ENCODE data around the gene LATS2. TPM values are rescaled to one million over a fixed set of nuclear protein-coding genes. Genes with fewer than 3 reads are reported as not detected.

The LATS2 gene
- total and polyA plus RNA-seq, 7 experiments from 2014 or later = 1.3 to 11.9 (median 2.3) TPM; not detected in 2

- H3K4me1 Mint-ChIP-seq = no peaks in the 10 kb centered on the region
- no peaks in the 10 kb centered on the region for H3K36me3 ChIP-seq (ENCODE audit: control insufficient read depth in 2 of 3, insufficient read depth in 3 of 3, low read length in 3 of 3)
- H3K27ac ChIP-seq (ENCODE audit: low read depth, low read length) = no peak overlapping the region
- CTCF ChIA-PET = no interaction called here
- H3K27ac Mint-ChIP-seq = no peak overlapping the region
- DNase-seq = no peak
- no peaks in the 10 kb centered on the region for H3K36me3 Mint-ChIP-seq
- H3K27me3 ChIP-seq (ENCODE audit: control insufficient read depth in 2 of 2, insufficient read depth in 2 of 2, low read length in 2 of 2) = no peaks in the 10 kb centered on the region
- ATAC-seq = no peak
- intact Hi-C loops (cut with micrococcal nuclease) = no loop called here
- H3K9me3 ChIP-seq (ENCODE audit: control insufficient read depth in 2 of 3, low read length in 3 of 3) = no peaks in the 10 kb centered on the region
- H3K4me3 Mint-ChIP-seq = no peak overlapping the region
- H3K4me1 ChIP-seq (ENCODE audit: control insufficient read depth in 2 of 2, insufficient read depth in 2 of 2, low read length in 2 of 2) = no peaks in the 10 kb centered on the region
- no peak overlapping the region for H3K4me3 ChIP-seq (ENCODE audit: low read length)
- H3K27me3 Mint-ChIP-seq = peaks cover 0 to 5% (median 4%) of the 10 kb centered on the region in 5 donors
- peaks cover 0 to 2% (median 0%) of the 10 kb centered on the region in 11 donors for H3K9me3 Mint-ChIP-seq
- POLR2A ChIA-PET = interaction anchor here (0.7 kb wide), 1 partner anchor 183 kb away, joined by 3 read pairs; no protein-coding TSS in a partner anchor
These were observed 38.8 kb upstream of the LATS2 start for GRCh38 chr13:21100211-21100610.

- no peaks in the 10 kb centered on the region for H3K4me1 Mint-ChIP-seq
- ChIA-PET POLR2A (interaction anchor here (1.2 kb wide), 1 partner anchor 9 kb away, joined by 3 read pairs; no protein-coding TSS in a partner anchor), CTCF (interaction anchor here (0.6 kb wide), 1 partner anchor 13 kb away, joined by 3 read pairs; no protein-coding TSS in a partner anchor)
These were observed 33.9 kb upstream of the LATS2 start for GRCh38 chr13:21095311-21095710.

GRCh38 chr13:21089830-21090229, 28.4 kb upstream of the LATS2 start:
- peaks cover 0 to 19% (median 0%) of the 10 kb centered on the region in 5 donors for H3K27me3 Mint-ChIP-seq
- ChIA-PET CTCF (no interaction called here), POLR2A (no interaction called here)
- H3K4me3 ChIP-seq (ENCODE audit: low read length) = no peak overlapping the region
- no peaks in the 10 kb centered on the region for H3K36me3 Mint-ChIP-seq
- no peak overlapping the region for H3K27ac ChIP-seq (ENCODE audit: low read depth, low read length)
- intact Hi-C loops (cut with micrococcal nuclease) = no loop called here
- H3K9me3 ChIP-seq (ENCODE audit: control insufficient read depth in 2 of 3, low read length in 3 of 3) = no peaks in the 10 kb centered on the region
- H3K27me3 ChIP-seq (ENCODE audit: control insufficient read depth in 2 of 2, insufficient read depth in 2 of 2, low read length in 2 of 2) = no peaks in the 10 kb centered on the region
- H3K27ac Mint-ChIP-seq = no peak overlapping the region
- H3K36me3 ChIP-seq (ENCODE audit: control insufficient read depth in 2 of 3, insufficient read depth in 3 of 3, low read length in 3 of 3) = no peaks in the 10 kb centered on the region
- no peak for ATAC-seq
- no peaks in the 10 kb centered on the region for H3K9me3 Mint-ChIP-seq
- no peak overlapping the region for H3K4me3 Mint-ChIP-seq
- H3K4me1 Mint-ChIP-seq = no peaks in the 10 kb centered on the region
- no peak for DNase-seq
- no peaks in the 10 kb centered on the region for H3K4me1 ChIP-seq (ENCODE audit: control insufficient read depth in 2 of 2, insufficient read depth in 2 of 2, low read length in 2 of 2)

More at GRCh38 chr13:21095311-21095710, 33.9 kb upstream of the LATS2 start:
- H3K36me3 Mint-ChIP-seq = no peaks in the 10 kb centered on the region
- Histone ChIP-seq H3K9me3 (ENCODE audit: control insufficient read depth in 2 of 3, low read length in 3 of 3) (no peaks in the 10 kb centered on the region), H3K4me3 (ENCODE audit: low read length) (no peak overlapping the region), H3K27me3 (ENCODE audit: control insufficient read depth in 2 of 2, insufficient read depth in 2 of 2, low read length in 2 of 2) (no peaks in the 10 kb centered on the region), H3K36me3 (ENCODE audit: control insufficient read depth in 2 of 3, insufficient read depth in 3 of 3, low read length in 3 of 3) (no peaks in the 10 kb centered on the region), H3K4me1 (ENCODE audit: control insufficient read depth in 2 of 2, insufficient read depth in 2 of 2, low read length in 2 of 2) (no peaks in the 10 kb centered on the region), H3K27ac (ENCODE audit: low read depth, low read length) (no peak overlapping the region)
- H3K9me3 Mint-ChIP-seq = no peaks in the 10 kb centered on the region
- ATAC-seq = no peak
- intact Hi-C loops (cut with micrococcal nuclease) = no loop called here
- no peak overlapping the region for H3K27ac Mint-ChIP-seq
- no peak for DNase-seq
- H3K4me3 Mint-ChIP-seq = no peak overlapping the region
- H3K27me3 Mint-ChIP-seq = peaks cover 0 to 4% (median 4%) of the 10 kb centered on the region in 5 donors

GRCh38 chr13:21088534-21088933, 27.1 kb upstream of the LATS2 start:
- H3K27me3 ChIP-seq (ENCODE audit: control insufficient read depth in 2 of 2, insufficient read depth in 2 of 2, low read length in 2 of 2) = no peaks in the 10 kb centered on the region
- H3K4me3 ChIP-seq (ENCODE audit: low read length) = no peak overlapping the region
- no peaks in the 10 kb centered on the region for H3K4me1 ChIP-seq (ENCODE audit: control insufficient read depth in 2 of 2, insufficient read depth in 2 of 2, low read length in 2 of 2)
- Mint-ChIP-seq H3K9me3 (peaks cover 0 to 1% (median 0%) of the 10 kb centered on the region in 11 donors), H3K36me3 (no peaks in the 10 kb centered on the region), H3K27ac (no peak overlapping the region), H3K27me3 (peaks cover 0 to 19% (median 0%) of the 10 kb centered on the region in 5 donors), H3K4me1 (no peaks in the 10 kb centered on the region), H3K4me3 (no peak overlapping the region)
- H3K9me3 ChIP-seq (ENCODE audit: control insufficient read depth in 2 of 3, low read length in 3 of 3) = no peaks in the 10 kb centered on the region
- no peak for ATAC-seq
- ChIA-PET POLR2A (no interaction called here), CTCF (no interaction called here)
- no peak overlapping the region for H3K27ac ChIP-seq (ENCODE audit: low read depth, low read length)
- no peak for DNase-seq
- intact Hi-C loops (cut with micrococcal nuclease) = no loop called here
- no peaks in the 10 kb centered on the region for H3K36me3 ChIP-seq (ENCODE audit: control insufficient read depth in 2 of 3, insufficient read depth in 3 of 3, low read length in 3 of 3)

- Histone ChIP-seq H3K36me3 (ENCODE audit: control insufficient read depth in 2 of 3, insufficient read depth in 3 of 3, low read length in 3 of 3) (no peaks in the 10 kb centered on the region), H3K27ac (ENCODE audit: low read depth, low read length) (no peak overlapping the region), H3K4me3 (ENCODE audit: low read length) (no peak overlapping the region), H3K9me3 (ENCODE audit: control insufficient read depth in 2 of 3, low read length in 3 of 3) (no peaks in the 10 kb centered on the region), H3K27me3 (ENCODE audit: control insufficient read depth in 2 of 2, insufficient read depth in 2 of 2, low read length in 2 of 2) (no peaks in the 10 kb centered on the region), H3K4me1 (ENCODE audit: control insufficient read depth in 2 of 2, insufficient read depth in 2 of 2, low read length in 2 of 2) (no peaks in the 10 kb centered on the region)
- Mint-ChIP-seq H3K4me3 (no peak overlapping the region), H3K9me3 (peaks cover 0 to 1% (median 0%) of the 10 kb centered on the region in 11 donors), H3K27ac (no peak overlapping the region), H3K36me3 (no peaks in the 10 kb centered on the region), H3K4me1 (no peaks in the 10 kb centered on the region), H3K27me3 (peaks cover 0 to 19% (median 0%) of the 10 kb centered on the region in 5 donors)
- CTCF ChIA-PET = no interaction called here
- POLR2A ChIA-PET = interaction anchor here (0.6 kb wide), 1 partner anchor 10 kb away, joined by 3 read pairs; no protein-coding TSS in a partner anchor
- DNase-seq (no peak), ATAC-seq (no peak)
- intact Hi-C loops (cut with micrococcal nuclease) = no loop called here
These were observed 25.5 kb upstream of the LATS2 start for GRCh38 chr13:21086929-21087328.

- Mint-ChIP-seq H3K4me1 (peaks cover 0 to 4% (median 0%) of the 10 kb centered on the region in 7 donors), H3K9me3 (peaks cover 0 to 2% (median 0%) of the 10 kb centered on the region in 11 donors), H3K36me3 (no peaks in the 10 kb centered on the region), H3K4me3 (no peak overlapping the region), H3K27ac (no peak overlapping the region), H3K27me3 (peaks cover 5 to 30% (median 6%) of the 10 kb centered on the region in 5 donors)
- intact Hi-C loops (cut with micrococcal nuclease) = no loop called here
- H3K27me3 ChIP-seq (ENCODE audit: control insufficient read depth in 2 of 2, insufficient read depth in 2 of 2, low read length in 2 of 2) = no peaks in the 10 kb centered on the region
- no peak overlapping the region for H3K4me3 ChIP-seq (ENCODE audit: low read length)
- H3K36me3 ChIP-seq (ENCODE audit: control insufficient read depth in 2 of 3, insufficient read depth in 3 of 3, low read length in 3 of 3) = no peaks in the 10 kb centered on the region
- H3K27ac ChIP-seq (ENCODE audit: low read depth, low read length) = no peak overlapping the region
- no peak for ATAC-seq
- CTCF ChIA-PET = no interaction called here
- no peaks in the 10 kb centered on the region for H3K9me3 ChIP-seq (ENCODE audit: control insufficient read depth in 2 of 3, low read length in 3 of 3)
- POLR2A ChIA-PET = no interaction called here
- no peaks in the 10 kb centered on the region for H3K4me1 ChIP-seq (ENCODE audit: control insufficient read depth in 2 of 2, insufficient read depth in 2 of 2, low read length in 2 of 2)
- no peak for DNase-seq
These were observed 20.5 kb upstream of the LATS2 start for GRCh38 chr13:21081926-21082325.

- CTCF ChIA-PET = no interaction called here
- DNase-seq (no peak), ATAC-seq (no peak)
- intact Hi-C loops (cut with micrococcal nuclease) = no loop called here
- H3K27me3 ChIP-seq (ENCODE audit: control insufficient read depth in 2 of 2, insufficient read depth in 2 of 2, low read length in 2 of 2) = no peaks in the 10 kb centered on the region
- peaks cover 0 to under 1% of the 10 kb centered on the region in 2 donors for H3K4me1 ChIP-seq (ENCODE audit: control insufficient read depth in 2 of 2, insufficient read depth in 2 of 2, low read length in 2 of 2)
- H3K4me3 Mint-ChIP-seq = no peak overlapping the region
- POLR2A ChIA-PET = no interaction called here
- no peak overlapping the region for H3K27ac ChIP-seq (ENCODE audit: low read depth, low read length)
- H3K27ac Mint-ChIP-seq = no peak overlapping the region
- H3K4me3 ChIP-seq (ENCODE audit: low read length) = no peak overlapping the region
- H3K36me3 ChIP-seq (ENCODE audit: control insufficient read depth in 2 of 3, insufficient read depth in 3 of 3, low read length in 3 of 3) = no peaks in the 10 kb centered on the region
- H3K9me3 Mint-ChIP-seq = peaks cover 0 to 2% (median 0%) of the 10 kb centered on the region in 11 donors
- peaks cover 5 to 20% (median 6%) of the 10 kb centered on the region in 5 donors for H3K27me3 Mint-ChIP-seq
- H3K4me1 Mint-ChIP-seq = peaks cover 0 to 9% (median 0%) of the 10 kb centered on the region in 7 donors
- no peaks in the 10 kb centered on the region for H3K36me3 Mint-ChIP-seq
- H3K9me3 ChIP-seq (ENCODE audit: control insufficient read depth in 2 of 3, low read length in 3 of 3) = no peaks in the 10 kb centered on the region
These were observed 19.2 kb upstream of the LATS2 start for GRCh38 chr13:21080593-21080891.
